ENCODE results near the gene NOP53. TPM values are rescaled to one million over a fixed set of nuclear protein-coding genes. Genes with fewer than 3 reads are reported as not detected.
A peak's percentile ranks its signal among the peaks of the same experiment; 100 is the strongest.

NOP53 gene
- total and polyA plus RNA-seq, 2 of the 13 experiments (the other 11 are each of a cell fraction or from before 2014, with no cell fraction given) = 53.9 to 141 TPM

DNA sequence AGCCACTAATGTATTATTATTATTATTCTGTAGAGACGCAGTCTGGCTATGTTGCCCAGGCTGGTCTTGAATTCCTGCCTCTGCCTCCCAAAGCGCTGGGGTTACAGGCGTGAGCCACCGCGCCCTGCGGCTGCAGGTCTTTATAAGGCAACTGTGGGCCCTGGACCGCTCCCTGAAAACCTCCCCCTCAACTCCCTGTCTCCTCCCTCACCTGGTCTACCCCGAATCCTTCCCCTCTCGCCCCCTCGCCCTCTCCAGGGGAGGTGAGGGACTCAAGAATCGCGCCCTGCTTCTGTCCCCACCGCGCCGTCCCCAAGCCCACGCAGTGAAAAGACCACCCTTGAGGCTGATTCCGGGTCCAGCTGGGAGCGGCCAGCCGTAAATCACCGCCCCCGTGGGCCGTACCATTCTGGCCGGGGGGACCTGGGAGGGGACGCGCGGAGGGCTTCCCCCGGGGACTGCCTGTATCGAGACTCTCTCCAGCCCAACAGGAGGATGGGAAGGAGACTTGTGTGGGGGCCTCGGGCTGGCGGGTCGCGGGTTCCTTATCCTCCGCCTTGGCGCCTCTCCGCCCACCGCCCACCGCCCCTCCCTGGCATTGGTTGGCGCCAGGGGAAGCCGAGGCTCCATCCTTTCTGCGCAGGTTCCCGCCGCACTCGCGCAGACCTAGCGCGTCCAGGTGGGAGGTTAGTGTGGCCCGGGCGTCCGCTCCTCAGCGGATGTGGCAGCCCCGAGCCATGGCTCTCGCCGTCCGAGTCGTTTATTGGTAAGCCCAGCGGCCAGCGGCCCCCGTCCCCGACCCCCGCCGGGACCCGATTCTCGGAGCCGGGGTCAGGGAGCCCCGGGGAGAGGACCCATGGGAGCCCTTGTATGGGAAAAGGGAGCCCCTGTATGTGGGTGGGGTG, 33.0 kb downstream of the NOP53 start, which contains the start of gene SELENOW (continued):
- TF ChIP-seq NR2F1 (CRISPR knock-in tag; IDR thresholded peaks at IDR 0.05) (no peak), MBD4 (IDR thresholded peaks at IDR 0.05; ENCODE audit: borderline replicate concordance, low read length) (no peak), RELA (CRISPR knock-in tag; IDR thresholded peaks at IDR 0.05) (no peak), CREM (IDR thresholded peaks at IDR 0.05) (no peak; the same call in 1 of the 2 replicates), CREM (CRISPR knock-in tag; IDR thresholded peaks at IDR 0.05) (no peak), ZNF792 (CRISPR knock-in tag; IDR thresholded peaks at IDR 0.05) (peak; percentile 32; the same call in 1 of the 2 replicates), PRMT3 (CRISPR knock-in tag; IDR thresholded peaks at IDR 0.05; ENCODE audit: borderline replicate concordance, low read depth) (no peak), SATB2 (CRISPR knock-in tag; IDR thresholded peaks at IDR 0.05) (0 out of 2 replicates have a peak, but pooled peaks have one; percentile 82), PBX2 (CRISPR knock-in tag; IDR thresholded peaks at IDR 0.05) (no peak; the same call in 1 of the 2 replicates), ZBTB37 (CRISPR knock-in tag; IDR thresholded peaks at IDR 0.05) (no peak), KLF12 (CRISPR knock-in tag; IDR thresholded peaks at IDR 0.05; ENCODE audit: borderline replicate concordance) (peak; percentile 100), ETV6 (CRISPR knock-in tag; conservative IDR thresholded peaks at IDR 0.05) (no peak), CSRNP2 (CRISPR knock-in tag; conservative IDR thresholded peaks at IDR 0.05; ENCODE audit: low read depth) (no peak), ZIK1 (CRISPR knock-in tag; IDR thresholded peaks at IDR 0.05; ENCODE audit: borderline replicate concordance, low read depth) (no peak), ZNF350 (CRISPR knock-in tag; IDR thresholded peaks at IDR 0.05; ENCODE audit: borderline replicate concordance, low read depth) (peak; percentile 61; the same call in 1 of the 2 replicates), ZNF121 (CRISPR knock-in tag; IDR thresholded peaks at IDR 0.05) (no peak; the same call in 1 of the 2 replicates), DPF2 (CRISPR knock-in tag; IDR thresholded peaks at IDR 0.05; ENCODE audit: borderline replicate concordance, low read depth) (no peak; the same call in 1 of the 2 replicates), ZNF234 (CRISPR knock-in tag; conservative IDR thresholded peaks at IDR 0.05) (no peak), ZFP1 (CRISPR knock-in tag; IDR thresholded peaks at IDR 0.05) (no peak), NFE2 (CRISPR knock-in tag; IDR thresholded peaks at IDR 0.05) (no peak), SOX6 (IDR thresholded peaks at IDR 0.05) (no peak), SOX6 (CRISPR knock-in tag; IDR thresholded peaks at IDR 0.05) (peak; percentile 22; the same call in 1 of the 2 replicates)
- TF ChIP-seq, protein P1, sequence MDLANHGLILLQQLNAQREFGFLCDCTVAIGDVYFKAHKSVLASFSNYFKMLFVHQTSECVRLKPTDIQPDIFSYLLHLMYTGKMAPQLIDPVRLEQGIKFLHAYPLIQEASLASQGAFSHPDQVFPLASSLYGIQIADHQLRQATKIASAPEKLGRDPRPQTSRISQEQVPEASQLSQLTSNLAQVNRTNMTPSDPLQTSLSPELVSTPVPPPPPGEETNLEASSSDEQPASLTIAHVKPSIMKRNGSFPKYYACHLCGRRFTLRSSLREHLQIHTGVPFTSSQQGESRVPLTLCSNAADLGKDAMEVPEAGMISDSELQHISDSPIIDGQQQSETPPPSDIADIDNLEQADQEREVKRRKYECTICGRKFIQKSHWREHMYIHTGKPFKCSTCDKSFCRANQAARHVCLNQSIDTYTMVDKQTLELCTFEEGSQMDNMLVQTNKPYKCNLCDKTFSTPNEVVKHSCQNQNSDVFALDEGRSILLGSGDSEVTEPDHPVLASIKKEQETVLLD (CRISPR knock-in tag; IDR thresholded peaks at IDR 0.05; ENCODE audit: low read depth) = no peak
- TF ChIP-seq, protein P2, sequence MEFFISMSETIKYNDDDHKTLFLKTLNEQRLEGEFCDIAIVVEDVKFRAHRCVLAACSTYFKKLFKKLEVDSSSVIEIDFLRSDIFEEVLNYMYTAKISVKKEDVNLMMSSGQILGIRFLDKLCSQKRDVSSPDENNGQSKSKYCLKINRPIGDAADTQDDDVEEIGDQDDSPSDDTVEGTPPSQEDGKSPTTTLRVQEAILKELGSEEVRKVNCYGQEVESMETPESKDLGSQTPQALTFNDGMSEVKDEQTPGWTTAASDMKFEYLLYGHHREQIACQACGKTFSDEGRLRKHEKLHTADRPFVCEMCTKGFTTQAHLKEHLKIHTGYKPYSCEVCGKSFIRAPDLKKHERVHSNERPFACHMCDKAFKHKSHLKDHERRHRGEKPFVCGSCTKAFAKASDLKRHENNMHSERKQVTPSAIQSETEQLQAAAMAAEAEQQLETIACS (CRISPR knock-in tag; IDR thresholded peaks at IDR 0.05) = peak; percentile 25; the same call in 1 of the 2 replicates
